ENCODE data around the gene ZNF100.
"Not testable (repeated sequence)": the region's sequence is repeated elsewhere in the genome, so short reads cannot be mapped to it uniquely, and the experiment has no call there.

ZNF100 gene

DNA sequence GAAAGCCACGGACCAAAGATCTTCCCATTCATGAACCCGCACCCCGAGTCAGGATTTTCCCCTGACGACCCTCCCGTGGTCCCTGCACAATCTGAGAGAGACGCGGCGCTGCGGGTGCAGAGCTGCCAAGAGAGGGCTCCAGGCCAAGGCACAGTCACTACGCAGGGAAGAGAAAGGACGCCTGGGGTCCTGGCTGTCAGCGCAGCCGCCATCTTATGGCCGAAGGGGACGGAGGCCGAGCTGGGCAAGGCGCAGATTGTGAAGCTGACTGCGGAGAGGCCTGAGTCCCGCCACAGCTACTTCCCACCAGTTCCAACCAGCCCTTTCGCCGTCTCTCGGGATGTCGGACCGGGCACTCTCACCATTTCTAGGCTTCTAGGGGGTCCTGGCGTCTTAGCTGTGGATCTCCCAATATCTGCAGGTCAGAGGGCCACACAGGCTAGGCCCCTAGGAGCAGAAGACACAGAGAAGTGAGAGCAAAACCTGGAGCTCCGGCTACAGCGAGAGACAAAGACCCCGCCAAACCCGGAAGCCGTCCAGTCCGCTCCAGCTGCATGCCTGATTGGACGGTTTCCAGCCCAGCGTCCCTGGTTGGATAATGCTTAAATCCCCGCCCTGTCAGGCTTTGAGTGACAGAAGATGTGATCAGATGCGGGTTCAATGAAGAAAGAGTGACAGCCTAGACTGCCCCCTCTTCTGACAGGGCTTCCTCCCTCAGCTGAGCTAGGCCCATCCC, at the start of gene ZNF100:
Gene ZNF100 (minus strand): TSS at position 515 of the 736 bp plus-strand sequence. CDS start 150 bp downstream, at position 365.
- DNase-seq = peak; percentile 26

GRCh38 chr19:21812448-21812847, 45.1 kb upstream of the ZNF100 start:
- DNase-seq = no peak

- DNase-seq = not testable (repeated sequence)
Measured at GRCh38 chr19:21808400-21809000, 41.1 kb upstream of the ZNF100 start.

DNA sequence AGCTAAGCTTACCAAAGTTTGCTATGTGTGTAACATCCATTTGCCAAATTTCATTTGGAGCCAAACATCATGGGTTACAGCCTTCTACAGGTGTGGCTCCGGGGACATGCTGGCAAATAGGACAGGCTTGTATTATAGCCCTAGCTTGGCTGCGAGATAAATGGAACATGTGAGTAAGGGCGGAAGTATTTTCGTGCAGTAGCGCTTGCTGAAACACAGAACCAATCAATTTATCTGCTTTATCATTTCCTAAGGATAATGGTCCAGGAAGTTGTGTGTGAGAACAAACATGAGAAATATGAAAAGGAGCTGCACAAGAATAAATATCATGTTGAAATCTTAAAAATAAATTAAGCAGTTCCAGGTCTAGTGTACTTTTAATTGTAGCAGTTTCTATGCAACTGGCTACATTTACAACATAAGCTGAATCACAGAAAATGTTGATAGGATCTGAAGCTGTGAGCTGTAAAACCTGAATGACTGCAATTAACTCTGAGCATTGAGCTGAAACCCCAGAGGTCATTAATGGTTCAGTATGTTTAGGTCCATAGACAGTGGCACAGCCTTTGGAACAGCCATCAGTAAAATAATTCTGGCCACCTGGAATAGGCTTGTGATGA, 22.2 kb upstream of the ZNF100 start:
- DNase-seq = no peak

- no peak for DNase-seq
Measured at GRCh38 chr19:21786936-21787335, 19.6 kb upstream of the ZNF100 start.

DNA sequence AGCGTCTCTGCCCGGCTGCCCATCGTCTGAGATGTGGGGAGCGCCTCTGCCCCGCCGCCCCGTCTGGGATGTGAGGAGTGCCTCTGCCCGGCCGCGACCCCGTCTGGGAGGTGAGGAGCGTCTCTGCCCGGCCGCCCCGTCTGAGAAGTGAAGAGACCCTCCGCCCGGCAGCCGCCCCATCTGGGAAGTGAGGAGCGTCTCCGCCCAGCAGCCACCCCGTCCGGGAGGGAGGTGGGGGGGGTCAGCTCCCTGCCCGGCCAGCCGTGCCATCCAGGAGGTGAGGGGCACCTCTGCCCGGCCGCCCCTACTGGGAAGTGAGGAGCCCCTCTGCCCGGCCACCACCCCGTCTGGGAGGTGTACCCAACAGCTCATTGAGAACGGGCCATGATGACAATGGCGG, 8.4 kb upstream of the ZNF100 start:
- not testable (repeated sequence) for DNase-seq

GRCh38 chr19:21766705-21767064, 694 bp downstream of the ZNF100 start:
- not testable (repeated sequence) for DNase-seq

GRCh38 chr19:21765151-21765550, 2.2 kb downstream of the ZNF100 start:
- DNase-seq = no peak

DNA sequence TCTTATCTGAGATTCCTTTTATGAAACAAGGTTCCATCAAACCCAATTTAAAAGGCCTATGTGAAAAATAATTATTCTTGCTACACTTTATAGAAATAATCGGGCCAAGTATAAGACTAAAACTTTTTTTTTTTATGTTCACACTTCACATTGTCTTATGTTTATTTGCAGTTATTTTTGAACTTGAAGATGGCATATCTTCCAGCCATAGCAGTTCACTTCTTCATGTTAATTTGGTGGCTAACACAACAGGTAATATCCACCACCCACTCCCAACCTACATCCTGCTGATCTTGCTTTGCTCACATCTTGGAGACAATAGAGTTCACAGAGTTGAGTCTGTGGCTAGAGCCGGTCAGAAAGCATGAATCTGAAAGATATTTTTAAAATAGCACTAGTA, 5.8 kb downstream of the ZNF100 start:
- not testable (repeated sequence) for DNase-seq

DNA sequence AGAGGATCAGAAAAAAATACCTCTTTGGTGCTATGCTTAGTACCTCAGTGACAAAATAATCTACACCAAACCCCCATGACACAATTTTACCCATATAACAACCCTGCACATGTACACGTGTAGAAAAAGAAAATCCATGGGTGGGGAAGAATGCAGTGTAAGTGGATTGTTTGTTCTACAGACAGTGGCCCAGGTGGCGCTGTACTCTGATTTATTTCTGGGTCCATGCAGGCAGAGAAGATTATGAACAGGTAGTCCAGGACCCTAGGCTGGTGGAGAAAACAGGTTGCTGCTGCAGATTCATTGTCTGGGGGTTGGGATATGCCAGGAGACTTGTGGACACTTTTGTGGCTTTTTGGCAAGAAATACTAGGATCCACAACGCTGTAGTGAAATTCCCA, 9.1 kb downstream of the ZNF100 start:
- no peak for DNase-seq

DNA sequence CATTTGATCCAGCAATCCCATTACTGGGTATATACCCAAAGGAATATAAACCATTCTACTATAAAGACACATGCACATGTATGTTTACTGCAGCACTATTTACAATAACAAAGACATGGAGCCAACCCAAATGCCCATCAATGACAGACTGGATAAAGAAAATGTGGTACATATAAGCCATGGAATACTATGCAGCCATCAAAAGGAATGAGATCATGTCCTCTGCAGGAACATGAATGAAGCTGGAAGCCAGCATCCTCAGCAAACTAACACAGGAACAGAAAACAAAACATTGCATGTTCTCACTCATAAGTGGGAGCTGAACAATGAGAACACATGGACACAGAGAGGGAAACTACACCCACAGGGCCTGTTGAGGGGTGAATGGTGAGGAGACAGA, 11.8 kb downstream of the ZNF100 start:
- not testable (repeated sequence) for DNase-seq

DNA sequence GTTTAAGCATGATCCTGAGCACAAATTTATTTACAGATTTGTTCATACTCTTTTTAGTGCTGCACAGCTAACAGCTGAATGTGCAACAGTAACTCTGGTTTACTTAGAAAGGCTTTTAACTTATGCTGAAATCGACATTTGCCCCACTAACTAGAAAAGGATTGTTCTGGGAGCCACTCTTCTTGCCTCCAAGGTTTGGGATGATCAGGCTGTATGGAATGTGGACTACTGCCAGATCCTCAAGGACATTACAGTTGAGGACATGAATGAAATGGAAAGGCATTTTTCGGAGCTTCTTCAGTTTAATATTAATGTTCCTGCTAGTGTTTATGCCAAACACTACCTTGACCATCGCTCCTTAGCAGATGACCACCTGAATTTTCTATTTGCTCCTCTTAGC, 16.0 kb downstream of the ZNF100 start:
- peak; percentile 31 for DNase-seq

DNA sequence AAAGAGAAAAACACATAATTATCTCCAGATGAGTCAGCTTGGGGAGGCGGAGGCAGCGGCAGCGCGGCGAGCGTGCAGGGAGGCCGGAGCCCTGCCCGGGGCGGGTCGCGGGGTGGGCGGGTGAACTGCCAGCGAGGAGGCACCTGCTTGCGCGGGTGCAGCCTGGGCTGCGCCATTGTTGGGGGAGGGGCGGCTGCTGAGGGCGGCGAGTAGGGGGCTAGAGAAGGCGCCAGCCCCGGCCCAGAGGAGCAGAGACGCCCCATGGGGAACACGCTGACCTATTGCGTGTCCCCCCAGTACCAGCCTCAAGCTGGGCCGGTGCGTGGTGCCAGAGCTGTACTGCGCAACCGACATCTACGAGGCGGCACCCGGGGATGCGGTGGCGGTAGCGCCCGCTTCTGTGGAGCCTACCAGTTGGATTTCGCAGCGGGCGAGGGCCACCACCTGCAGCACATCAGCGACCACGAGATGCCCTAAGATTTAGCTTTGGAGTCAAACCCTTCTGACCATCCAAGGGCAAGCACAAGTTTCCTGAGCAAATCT, 16.7 kb downstream of the ZNF100 start:
- no peak for DNase-seq

- DNase-seq = no peak
Measured at GRCh38 chr19:21749090-21749489, 18.3 kb downstream of the ZNF100 start.

DNA sequence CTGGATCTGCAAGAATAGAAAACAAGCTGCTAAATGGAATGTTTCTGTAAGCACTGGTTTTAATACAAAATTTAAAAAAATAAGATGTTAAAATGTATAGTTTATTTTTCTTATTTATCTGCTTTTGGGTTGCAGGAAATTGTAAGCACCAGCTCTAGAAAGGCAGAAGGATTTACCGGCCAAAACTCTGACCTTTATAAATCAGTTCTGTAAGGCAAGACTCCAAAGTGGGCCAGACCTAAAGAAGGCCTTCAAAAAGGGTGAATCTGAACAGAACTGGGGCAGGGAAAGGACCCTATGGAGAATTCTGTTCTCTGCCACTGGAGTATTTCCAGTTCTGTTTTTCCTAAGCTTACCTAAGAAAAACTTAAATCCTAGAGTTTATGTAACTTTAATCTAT, 19.3 kb downstream of the ZNF100 start:
- no peak for DNase-seq

GRCh38 chr19:21740559-21740958, 26.8 kb downstream of the ZNF100 start:
- DNase-seq = no peak

DNA sequence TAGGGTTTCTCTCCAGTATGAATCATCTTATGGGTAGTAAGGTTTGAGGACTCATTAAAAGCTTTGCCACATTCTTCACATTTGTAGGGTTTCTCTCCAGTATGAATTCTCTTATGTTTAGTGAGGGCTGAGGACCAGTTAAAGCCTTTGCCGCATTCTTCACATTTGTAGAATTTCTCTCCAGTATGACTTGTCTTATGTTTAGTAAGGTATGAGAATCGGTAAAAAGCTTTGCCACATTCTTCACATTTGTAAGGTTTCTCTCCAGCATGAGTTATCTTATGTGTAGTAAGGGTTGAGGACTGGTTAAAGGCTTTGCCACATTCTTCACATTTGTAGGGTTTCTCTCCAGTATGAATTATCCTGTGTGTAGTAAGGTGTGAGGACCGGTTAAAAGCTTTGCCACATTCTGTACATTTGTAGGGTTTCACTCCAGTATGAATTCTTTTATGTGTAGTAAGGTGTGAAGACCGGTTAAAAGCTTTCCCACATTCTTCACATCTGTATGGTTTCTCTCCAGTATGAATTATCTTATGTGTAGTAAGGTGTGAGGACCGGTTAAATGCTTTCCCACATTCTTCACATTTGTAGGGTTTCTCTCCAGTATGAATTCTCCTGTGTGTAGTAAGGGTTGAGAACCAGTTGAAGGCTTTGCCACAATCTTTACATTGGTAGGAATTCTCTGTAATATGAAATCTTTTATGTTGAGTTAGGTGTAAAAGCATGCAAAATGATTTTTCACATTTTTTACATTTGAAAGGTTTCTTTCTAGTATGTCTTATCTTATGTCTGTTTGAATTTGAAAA, 40.2 kb downstream of the ZNF100 start:
- not testable (repeated sequence) for DNase-seq

DNA sequence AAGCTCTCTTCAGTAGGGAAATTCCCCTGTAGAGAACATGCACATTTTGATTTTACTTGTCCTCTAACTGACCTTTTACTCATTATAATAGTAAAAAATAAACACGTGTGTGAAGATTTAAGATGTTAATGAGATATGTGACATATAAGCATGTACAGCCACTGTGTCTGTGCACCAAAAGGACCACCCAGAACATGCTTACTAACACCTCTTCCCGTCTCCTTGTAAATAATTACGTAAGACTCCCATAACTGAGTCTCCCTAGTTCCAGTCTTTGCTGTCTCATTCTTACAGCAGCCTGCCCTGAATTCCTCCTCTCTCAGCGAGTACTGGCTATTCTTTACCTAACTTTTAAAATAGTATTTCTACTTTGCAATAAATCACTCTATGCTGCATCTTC, 53.6 kb downstream of the ZNF100 start:
- no peak for DNase-seq

DNA sequence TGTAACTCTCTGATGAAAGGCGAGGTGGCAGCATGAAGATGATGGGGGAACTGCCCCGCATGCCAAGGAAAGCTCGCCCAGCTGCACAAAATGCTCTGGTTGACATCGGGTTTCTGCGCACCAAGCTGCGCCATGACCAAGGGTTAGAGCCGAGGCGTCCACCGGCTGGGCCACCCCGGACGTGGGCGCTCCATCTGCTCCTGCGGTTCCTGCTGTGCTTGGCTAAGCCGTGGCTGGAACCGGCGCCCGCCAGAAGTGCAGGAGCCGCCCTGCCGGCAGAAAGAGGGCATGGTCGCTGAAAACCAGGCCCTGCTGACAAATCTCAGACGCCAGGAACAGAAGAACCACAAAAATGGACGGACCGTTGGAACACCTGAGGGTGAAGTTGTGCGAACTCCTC, 57.9 kb downstream of the ZNF100 start:
- DNase-seq = no peak

DNA sequence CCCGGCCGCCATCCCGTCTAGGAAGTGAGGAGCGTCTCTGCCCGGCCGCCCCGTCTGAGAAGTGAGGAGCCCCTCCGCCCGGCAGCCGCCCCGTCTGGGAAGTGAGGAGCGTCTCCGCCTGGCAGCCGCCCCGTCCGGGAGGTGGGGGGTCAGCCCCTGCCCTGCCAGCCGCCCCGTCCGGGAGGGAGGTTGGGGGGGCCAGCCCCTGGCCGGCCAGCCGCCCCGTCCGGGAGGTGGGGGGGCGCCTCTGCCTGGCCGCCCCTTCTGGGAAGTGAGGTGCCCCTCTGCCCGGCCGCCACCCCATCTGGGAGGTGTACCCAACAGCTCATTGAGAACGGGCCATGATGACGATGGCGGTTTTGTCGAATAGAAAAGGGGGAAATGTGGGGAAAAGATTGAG, 59.5 kb downstream of the ZNF100 start:
- DNase-seq = not testable (repeated sequence)

GRCh38 chr19:21707065-21707464, 60.3 kb downstream of the ZNF100 start:
- no peak for DNase-seq

GRCh38 chr19:21705393-21705792, 62.0 kb downstream of the ZNF100 start:
- no peak for DNase-seq

GRCh38 chr19:21704320-21704719, 63.1 kb downstream of the ZNF100 start:
- no peak for DNase-seq

Data from 8988T (cell line).